GM18507 (cell line): ENCODE results near the gene IL13RA1.
"Not testable (repeated sequence)": the region's sequence is repeated elsewhere in the genome, so short reads cannot be mapped to it uniquely, and the experiment has no call there.

Source experiments
- DNase-seq: peaks from one replicate; pipeline ENCODE4 v3.0.0; 2011; ENCODE audit warnings: low read depth; ENCODE audit not compliant: insufficient read length; ENCODE audit errors: extremely low spot score
- FAIRE-seq: peaks from 2 replicates; lab custom pipeline; 2011; peaks lifted over from hg19 to GRCh38; lab: Jason Lieb, UNC

IL13RA1 gene

DNA sequence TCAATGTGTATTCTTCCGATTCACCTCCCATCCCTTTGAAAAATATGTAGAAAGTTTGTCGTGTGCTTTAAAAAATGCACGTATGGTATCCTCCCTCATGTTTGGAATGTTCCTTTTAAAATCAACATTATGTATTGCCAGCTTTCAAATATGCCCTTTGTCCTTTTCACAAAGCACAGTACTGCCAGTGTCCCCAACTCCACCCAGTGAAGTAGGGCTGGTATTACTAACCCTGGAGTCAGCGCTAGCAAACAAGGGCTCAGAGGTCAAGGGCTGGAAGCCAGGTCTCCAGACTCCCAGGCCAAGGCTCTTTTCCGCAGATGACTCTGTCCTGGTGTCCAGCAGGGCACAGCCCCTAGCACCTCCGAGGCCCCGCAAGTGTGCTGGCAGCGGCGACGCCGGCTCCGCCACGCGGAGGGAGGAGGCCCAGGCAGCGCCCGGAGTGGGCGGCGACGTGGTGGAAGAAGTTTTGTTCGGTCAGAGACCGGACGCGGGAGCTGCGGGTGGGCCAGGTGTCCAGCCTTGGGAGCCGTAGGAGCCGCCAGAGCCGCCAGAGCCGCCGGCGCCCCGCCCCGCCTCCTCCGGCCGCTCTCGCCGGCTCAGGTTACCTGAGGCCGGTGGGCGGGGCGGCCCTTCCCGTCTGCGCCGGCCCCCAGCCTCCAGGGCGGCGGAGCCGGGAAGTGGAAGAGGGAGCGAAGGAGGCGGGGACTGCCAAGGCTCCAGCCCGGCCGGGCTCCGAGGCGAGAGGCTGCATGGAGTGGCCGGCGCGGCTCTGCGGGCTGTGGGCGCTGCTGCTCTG lies at the start of gene IL13RA1:
Gene IL13RA1, plus strand, starts transcription at position 720 of the 799 bp plus-strand sequence. Its CDS starts 33 bp downstream, at position 753.
- DNase-seq (no peak), FAIRE-seq (no peak)

- FAIRE-seq = no peak
- no peak for DNase-seq
Measured at GRCh38 chrX:118679290-118679689, 48.1 kb upstream of the IL13RA1 start.

DNA sequence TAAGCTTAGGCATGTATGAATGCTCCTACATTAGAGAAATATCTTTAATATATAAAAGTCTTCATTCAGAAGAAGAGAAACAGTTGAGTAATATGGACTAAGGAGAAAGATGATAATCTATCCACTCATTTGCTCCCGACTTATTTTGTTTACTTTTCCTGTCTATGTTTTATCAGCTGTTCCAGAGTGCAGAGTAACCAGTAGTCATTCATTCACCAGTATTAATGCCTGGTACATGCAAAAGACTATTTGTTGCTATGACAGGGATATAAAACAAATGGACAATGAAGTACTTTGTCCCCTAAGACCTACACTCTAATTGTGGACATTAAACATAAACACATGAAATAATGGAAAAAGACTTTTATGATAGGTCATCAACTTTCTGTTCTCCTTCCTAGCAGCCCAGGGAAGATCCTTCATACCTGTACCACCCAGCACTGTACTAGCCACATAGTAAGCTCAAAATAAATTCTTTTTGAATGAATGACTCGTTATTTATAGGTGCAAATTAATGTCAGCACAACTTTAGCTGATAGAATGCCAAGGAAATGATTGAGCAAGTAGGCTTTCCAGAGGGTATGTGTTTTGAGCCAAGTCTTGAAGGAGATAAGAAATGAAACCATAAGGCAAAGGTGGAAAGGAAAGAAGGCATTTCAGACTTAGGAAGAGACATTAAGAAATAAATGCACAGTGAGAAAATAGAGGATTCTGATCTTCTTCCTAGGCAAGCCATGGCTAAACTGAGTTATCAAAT lies 45.0 kb upstream of the IL13RA1 start:
- DNase-seq = no peak

GRCh38 chrX:118685393-118685792 lies 42.0 kb upstream of the IL13RA1 start:
- FAIRE-seq (no peak), DNase-seq (no peak)

More for the DNA sequence above, 45.0 kb upstream of the IL13RA1 start:
- no peak for FAIRE-seq

DNA sequence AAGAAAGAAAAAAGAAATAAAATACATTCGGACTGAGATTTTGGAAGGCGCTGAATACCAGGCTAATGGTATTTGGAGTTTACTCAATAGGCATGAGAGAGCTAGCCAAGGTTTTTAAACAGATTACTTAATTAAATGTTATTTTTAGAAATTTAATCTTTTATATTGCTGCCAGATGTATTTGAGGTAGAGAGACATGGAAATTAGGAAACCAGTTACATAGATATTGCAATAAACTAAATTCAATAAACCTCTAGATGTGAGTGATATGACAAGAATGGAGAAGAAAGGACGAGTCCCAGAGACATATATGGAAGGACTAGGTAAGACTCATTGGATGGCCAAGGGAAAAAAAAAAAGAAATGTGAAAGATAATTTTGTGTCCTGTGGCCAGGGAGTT lies 38.5 kb upstream of the IL13RA1 start:
- FAIRE-seq = no peak
- DNase-seq = no peak

- DNase-seq = no peak
- no peak for FAIRE-seq
Measured at GRCh38 chrX:118693843-118694242, 33.6 kb upstream of the IL13RA1 start.

DNA sequence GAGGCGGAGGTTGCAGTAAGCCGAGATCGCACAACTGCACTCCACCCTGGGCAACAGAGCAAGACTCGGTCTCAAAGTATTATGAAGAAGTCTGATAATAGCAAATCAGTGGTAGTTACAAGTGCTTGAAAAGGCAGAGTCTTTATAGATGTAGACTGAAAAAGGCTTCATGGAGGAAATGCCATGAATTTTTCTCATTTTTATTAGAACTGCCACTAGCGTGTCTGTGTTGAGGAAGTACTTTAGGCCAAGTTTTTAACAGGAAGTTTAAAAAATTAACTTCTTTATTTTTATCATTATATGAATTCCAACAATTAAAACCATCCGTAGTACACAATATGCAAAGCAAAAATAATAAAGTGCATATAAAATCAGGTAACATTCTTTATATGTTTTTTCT lies 32.8 kb upstream of the IL13RA1 start:
- DNase-seq = no peak
- no peak for FAIRE-seq

DNA sequence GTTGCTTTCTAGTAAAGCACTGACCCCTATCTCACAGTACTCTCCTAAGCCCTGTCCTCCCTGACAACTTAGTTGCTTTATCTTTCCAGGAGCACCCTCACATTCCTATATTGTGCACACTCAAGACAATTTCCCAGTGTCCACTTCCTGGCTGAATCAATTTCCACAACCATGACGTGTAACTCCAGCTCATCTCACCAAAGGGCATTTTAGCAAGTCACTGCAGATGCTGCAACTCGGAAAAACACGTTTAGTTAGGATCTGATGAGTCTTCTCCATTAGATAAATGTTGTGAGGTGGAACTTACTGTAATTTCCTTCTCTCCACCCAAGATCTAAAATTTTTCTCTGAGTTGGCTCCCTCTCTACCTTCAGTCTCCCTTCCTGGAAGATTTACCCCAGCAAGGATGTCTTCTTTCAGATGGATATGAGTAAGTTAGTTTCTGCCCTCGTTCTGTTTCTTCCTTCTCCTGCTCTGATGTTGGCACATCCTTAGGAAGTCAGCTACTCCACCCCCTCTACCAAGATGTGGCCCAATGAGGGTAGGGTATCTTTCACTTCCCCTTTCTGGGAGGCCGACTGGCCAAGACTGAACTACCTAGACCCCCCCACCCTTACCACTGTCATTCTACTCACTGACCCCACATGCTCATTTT lies 28.8 kb upstream of the IL13RA1 start:
- DNase-seq (no peak), FAIRE-seq (no peak)

GRCh38 chrX:118702741-118703140 lies 24.7 kb upstream of the IL13RA1 start:
- FAIRE-seq (no peak), DNase-seq (no peak)

- no peak for FAIRE-seq
- DNase-seq = no peak
Measured at GRCh38 chrX:118706681-118707080, 20.7 kb upstream of the IL13RA1 start.

GRCh38 chrX:118714521-118714920 lies 12.9 kb upstream of the IL13RA1 start:
- no peak for FAIRE-seq
- no peak for DNase-seq

GRCh38 chrX:118715917-118716316 lies 11.5 kb upstream of the IL13RA1 start:
- DNase-seq, FAIRE-seq: not testable (repeated sequence)

- not testable (repeated sequence) for FAIRE-seq, DNase-seq
Measured at GRCh38 chrX:118716833-118717232, 10.6 kb upstream of the IL13RA1 start.

DNA sequence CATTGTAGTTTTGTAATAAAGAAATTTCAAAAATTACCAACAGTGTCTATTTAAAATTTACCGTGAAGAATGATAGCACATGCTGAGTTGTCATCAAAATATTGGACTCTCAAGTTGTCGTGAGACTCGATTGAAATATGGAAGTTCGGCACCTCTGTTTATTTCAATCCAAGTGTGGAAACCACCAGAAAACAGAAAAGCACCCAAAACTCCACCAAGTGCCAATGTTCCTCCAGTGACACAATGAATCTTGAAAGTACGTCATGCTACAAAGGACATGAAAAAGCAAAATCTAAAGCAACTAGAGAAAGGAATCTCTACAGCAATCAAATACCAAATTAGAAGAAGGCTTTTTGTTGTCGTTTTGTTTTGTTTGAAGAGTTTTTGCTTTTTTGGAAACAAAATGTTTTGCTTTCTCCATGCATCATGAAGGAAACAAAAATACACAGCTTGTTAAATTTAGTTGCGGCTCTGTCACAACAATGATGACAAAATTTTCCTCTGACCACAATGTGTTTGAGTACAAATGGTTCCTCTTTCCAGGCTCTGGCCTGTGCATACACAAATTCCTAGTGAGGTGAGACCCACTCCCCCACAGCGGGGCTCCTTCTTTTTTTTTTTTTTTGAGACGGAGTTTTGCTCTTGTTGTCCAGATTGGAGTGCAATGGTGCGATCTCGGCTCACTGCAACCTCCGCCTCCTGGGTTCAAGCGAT lies 9.6 kb upstream of the IL13RA1 start:
- DNase-seq (no peak), FAIRE-seq (no peak)

DNA sequence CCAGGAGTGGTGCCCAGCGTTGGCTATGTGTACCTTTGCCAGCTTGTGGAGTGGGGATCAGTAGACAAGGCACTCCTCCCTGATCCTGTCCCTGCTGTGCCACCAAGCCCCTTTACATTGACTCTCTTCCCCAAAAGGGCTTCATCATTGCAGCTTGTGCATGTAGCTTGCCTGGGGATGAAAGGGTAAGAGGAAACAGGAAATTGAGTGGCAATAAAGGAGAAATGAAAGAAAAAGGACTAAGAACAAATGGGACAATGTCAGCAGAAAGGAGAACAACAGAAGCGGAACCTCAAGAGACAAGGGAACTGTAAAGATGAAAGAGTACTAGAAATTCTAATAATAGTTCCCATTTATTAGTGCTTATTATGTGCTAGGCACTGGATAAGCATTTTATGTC lies 8.7 kb upstream of the IL13RA1 start:
- DNase-seq (no peak), FAIRE-seq (no peak)

GRCh38 chrX:118720058-118720707 lies 7.2 kb upstream of the IL13RA1 start:
- no peak for DNase-seq
- FAIRE-seq = no peak

GRCh38 chrX:118723376-118723775 lies 4.0 kb upstream of the IL13RA1 start:
- FAIRE-seq (no peak), DNase-seq (no peak)

- peak; percentile 49 for FAIRE-seq
- no peak for DNase-seq
Measured at GRCh38 chrX:118724365-118724764, 3.0 kb upstream of the IL13RA1 start.

DNA sequence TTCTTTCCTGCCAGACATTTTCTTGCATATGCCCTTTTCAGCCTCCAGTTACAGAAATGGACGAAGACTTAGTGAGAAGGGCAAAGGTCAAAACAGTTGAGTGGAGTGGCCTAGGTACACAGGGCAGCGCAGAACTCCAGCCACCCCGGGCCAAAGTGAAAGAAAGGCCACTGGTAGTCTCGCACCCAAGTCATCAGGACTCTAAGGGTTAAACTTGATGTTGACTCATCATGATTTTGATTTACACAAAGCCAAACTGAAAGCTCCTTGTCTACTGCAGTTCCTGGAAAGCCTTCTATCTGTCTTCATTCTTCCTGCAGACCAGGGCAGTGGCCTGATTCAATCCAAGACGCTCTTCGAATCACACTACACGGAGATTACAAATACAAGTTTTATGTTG lies 2.6 kb upstream of the IL13RA1 start:
- DNase-seq (no peak), FAIRE-seq (no peak)
